GM18870 (cell line): ENCODE measurements around the gene BMPR1B.
"Not testable (repeated sequence)": the region's sequence is repeated elsewhere in the genome, so short reads cannot be mapped to it uniquely, and the experiment has no call there.

Source experiments
- ATAC-seq: cut with Tn5 transposase; IDR thresholded peaks from one replicate; pipeline ENCODE4 v1.9.1; 2021; ENCODE audit warnings: moderate library complexity; ENCODE audit not compliant: unreplicated experiment

Gene BMPR1B

GRCh38 chr4:94831607-94832006, 73.9 kb downstream of the BMPR1B start:
- no peak for ATAC-seq

- not testable (repeated sequence) for ATAC-seq
These were observed 74.6 kb downstream of the BMPR1B start for GRCh38 chr4:94832329-94832728.

GRCh38 chr4:94833394-94833793, 75.6 kb downstream of the BMPR1B start:
- ATAC-seq: no peak

- ATAC-seq: no peak
These were observed 76.7 kb downstream of the BMPR1B start for GRCh38 chr4:94834501-94834900.

GRCh38 chr4:94841166-94841863, 83.6 kb downstream of the BMPR1B start:
- not testable (repeated sequence) for ATAC-seq

- ATAC-seq: no peak
These were observed 84.1 kb downstream of the BMPR1B start for GRCh38 chr4:94841864-94842221.

- no peak for ATAC-seq
These were observed 85.5 kb downstream of the BMPR1B start for GRCh38 chr4:94843216-94843615.

- ATAC-seq: no peak
These were observed 90.6 kb downstream of the BMPR1B start for GRCh38 chr4:94848326-94848725.

GRCh38 chr4:94849901-94850300, 92.1 kb downstream of the BMPR1B start:
- ATAC-seq: no peak

GRCh38 chr4:94852616-94853015, 94.9 kb downstream of the BMPR1B start:
- no peak for ATAC-seq

- no peak for ATAC-seq
These were observed 98.3 kb downstream of the BMPR1B start for GRCh38 chr4:94856030-94856429.

- ATAC-seq: no peak
These were observed 112.4 kb downstream of the BMPR1B start for GRCh38 chr4:94870146-94870545.

GRCh38 chr4:94871644-94872305, 114.0 kb downstream of the BMPR1B start:
- no peak for ATAC-seq

GRCh38 chr4:94877973-94878372, 120.2 kb downstream of the BMPR1B start:
- no peak for ATAC-seq

GRCh38 chr4:94880956-94881355, 123.2 kb downstream of the BMPR1B start:
- ATAC-seq: no peak

- ATAC-seq: no peak
These were observed 125.0 kb downstream of the BMPR1B start for GRCh38 chr4:94882756-94883155.

GRCh38 chr4:94887027-94887426, 129.3 kb downstream of the BMPR1B start:
- no peak for ATAC-seq

GRCh38 chr4:94889523-94889922, 131.8 kb downstream of the BMPR1B start:
- ATAC-seq: no peak

GRCh38 chr4:94889946-94890345, 132.2 kb downstream of the BMPR1B start:
- no peak for ATAC-seq

GRCh38 chr4:94890579-94890978, 132.8 kb downstream of the BMPR1B start:
- no peak for ATAC-seq

- no peak for ATAC-seq
These were observed 134.3 kb downstream of the BMPR1B start for GRCh38 chr4:94892051-94892450.

GRCh38 chr4:94895081-94895480, 137.3 kb downstream of the BMPR1B start:
- no peak for ATAC-seq

GRCh38 chr4:94897023-94897422, 139.3 kb downstream of the BMPR1B start:
- ATAC-seq: no peak
